Measurements from ENCODE around the gene METAP1D. TPM values are rescaled to one million over a fixed set of nuclear protein-coding genes. Genes with fewer than 3 reads are reported as not detected.
A peak's percentile ranks its signal among the peaks of the same experiment; 100 is the strongest.

METAP1D gene
- total RNA-seq, 1 experiment from 2014 or later, result 8.6 TPM

DNA sequence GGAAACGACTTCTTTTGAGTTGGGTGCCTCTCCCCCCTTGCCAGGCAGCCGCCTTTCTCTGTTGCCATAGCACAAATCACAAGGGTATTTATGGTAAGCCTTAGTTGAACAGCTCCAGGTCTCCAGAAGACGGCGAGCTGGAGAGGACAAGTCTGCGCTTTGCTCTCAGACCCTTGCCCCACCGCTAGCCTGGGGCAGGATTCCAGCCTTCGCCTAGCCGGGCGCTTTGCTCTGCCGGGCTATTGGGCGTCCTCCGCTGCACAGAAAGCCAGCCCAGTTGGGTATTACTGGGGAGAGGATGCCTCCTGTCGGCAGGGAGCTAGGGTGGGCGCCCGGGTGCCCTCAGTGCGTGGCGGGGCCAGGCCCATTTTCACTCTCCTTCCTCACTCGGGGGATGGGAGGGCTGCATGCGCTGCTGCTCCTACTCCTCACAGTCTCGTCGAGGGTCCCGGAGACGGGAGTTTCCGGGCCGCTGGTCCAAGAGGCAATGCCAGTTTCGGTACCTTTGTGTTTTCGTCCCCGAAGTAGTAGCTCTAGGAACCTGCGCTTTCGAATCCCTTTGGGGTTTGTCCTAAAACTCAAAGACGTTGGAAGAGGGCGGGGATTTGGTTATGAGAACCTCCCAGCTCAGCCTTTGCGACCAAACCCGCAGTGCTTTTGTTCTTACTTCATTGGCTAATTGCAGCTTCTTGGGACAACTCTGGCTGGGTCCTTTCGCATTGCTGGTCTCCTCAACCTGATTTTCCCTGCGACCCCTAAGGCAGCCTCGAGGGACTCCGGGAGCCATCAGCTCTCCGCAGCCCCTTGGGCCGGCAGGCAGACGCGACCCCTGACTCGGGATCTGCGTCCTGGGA is 106.6 kb downstream of the METAP1D start:
- Histone ChIP-seq H3K4me3 (ENCODE audit: low read depth in 2 of 2, low read length in 2 of 2) (peak overlapping the region; percentile 50 to 75), H3K36me3 (ENCODE audit: control insufficient read depth, insufficient read depth, low read length) (no peaks in the 10 kb centered on the region; the same call in 1 of the 2 replicates), H3K9me3 (ENCODE audit: control insufficient read depth, insufficient read depth, low read depth, low read length) (no peaks in the 10 kb centered on the region), H3K27ac (ENCODE audit: low read length) (peak overlapping the region; percentile 46), H3K4me1 (ENCODE audit: control insufficient read depth, insufficient read depth, low read length) (peaks cover 4% of the 10 kb centered on the region; the same call in 1 of the 2 replicates), H3K27me3 (ENCODE audit: control insufficient read depth, insufficient read depth, low read length) (no peaks in the 10 kb centered on the region)
- intact Hi-C loops (cut with micrococcal nuclease; ENCODE audit: unreplicated experiment) (loop anchor here (2.0 to 10.0 kb wide), 3 partner anchors 112 to 509 kb away; partner anchors contain the start of gene METAP1D), in situ Hi-C loops (cut with HindIII; ENCODE audit: low pct_unique_long_range_greater_than_20kb, low sequenced_read_pairs) (no loop called here)
- ChIA-PET CTCF (interaction anchor here (0.6 to 1.1 kb wide), 4 partner anchors 186 to 519 kb away, joined by 3 to 9 read pairs (median 4); no protein-coding TSS in a partner anchor), POLR2A (interaction anchor here (0.5 to 0.7 kb wide), 2 partner anchors 171 to 303 kb away, joined by 4 read pairs; no protein-coding TSS in a partner anchor)
- DNase-seq (ENCODE audit: low read depth, low spot score) (no peak), ATAC-seq (peak; percentile 49)
- BruUV-seq (replicated peaks), result no TSS peak
- no peak for TF ChIP-seq SIN3A (IDR thresholded peaks at IDR 0.05; ENCODE audit: borderline replicate concordance, insufficient read depth, low read depth, low read length)
- TF ChIP-seq, protein P1, sequence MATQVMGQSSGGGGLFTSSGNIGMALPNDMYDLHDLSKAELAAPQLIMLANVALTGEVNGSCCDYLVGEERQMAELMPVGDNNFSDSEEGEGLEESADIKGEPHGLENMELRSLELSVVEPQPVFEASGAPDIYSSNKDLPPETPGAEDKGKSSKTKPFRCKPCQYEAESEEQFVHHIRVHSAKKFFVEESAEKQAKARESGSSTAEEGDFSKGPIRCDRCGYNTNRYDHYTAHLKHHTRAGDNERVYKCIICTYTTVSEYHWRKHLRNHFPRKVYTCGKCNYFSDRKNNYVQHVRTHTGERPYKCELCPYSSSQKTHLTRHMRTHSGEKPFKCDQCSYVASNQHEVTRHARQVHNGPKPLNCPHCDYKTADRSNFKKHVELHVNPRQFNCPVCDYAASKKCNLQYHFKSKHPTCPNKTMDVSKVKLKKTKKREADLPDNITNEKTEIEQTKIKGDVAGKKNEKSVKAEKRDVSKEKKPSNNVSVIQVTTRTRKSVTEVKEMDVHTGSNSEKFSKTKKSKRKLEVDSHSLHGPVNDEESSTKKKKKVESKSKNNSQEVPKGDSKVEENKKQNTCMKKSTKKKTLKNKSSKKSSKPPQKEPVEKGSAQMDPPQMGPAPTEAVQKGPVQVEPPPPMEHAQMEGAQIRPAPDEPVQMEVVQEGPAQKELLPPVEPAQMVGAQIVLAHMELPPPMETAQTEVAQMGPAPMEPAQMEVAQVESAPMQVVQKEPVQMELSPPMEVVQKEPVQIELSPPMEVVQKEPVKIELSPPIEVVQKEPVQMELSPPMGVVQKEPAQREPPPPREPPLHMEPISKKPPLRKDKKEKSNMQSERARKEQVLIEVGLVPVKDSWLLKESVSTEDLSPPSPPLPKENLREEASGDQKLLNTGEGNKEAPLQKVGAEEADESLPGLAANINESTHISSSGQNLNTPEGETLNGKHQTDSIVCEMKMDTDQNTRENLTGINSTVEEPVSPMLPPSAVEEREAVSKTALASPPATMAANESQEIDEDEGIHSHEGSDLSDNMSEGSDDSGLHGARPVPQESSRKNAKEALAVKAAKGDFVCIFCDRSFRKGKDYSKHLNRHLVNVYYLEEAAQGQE (IDR thresholded peaks at IDR 0.05; ENCODE audit: insufficient read depth in 1 of 2, low read depth in 2 of 2, low read length in 1 of 2), result 0 out of 4 replicates have a peak, but pooled peaks of 1 of the 2 experiments have one; percentile 25
- TF ChIP-seq, protein P2, sequence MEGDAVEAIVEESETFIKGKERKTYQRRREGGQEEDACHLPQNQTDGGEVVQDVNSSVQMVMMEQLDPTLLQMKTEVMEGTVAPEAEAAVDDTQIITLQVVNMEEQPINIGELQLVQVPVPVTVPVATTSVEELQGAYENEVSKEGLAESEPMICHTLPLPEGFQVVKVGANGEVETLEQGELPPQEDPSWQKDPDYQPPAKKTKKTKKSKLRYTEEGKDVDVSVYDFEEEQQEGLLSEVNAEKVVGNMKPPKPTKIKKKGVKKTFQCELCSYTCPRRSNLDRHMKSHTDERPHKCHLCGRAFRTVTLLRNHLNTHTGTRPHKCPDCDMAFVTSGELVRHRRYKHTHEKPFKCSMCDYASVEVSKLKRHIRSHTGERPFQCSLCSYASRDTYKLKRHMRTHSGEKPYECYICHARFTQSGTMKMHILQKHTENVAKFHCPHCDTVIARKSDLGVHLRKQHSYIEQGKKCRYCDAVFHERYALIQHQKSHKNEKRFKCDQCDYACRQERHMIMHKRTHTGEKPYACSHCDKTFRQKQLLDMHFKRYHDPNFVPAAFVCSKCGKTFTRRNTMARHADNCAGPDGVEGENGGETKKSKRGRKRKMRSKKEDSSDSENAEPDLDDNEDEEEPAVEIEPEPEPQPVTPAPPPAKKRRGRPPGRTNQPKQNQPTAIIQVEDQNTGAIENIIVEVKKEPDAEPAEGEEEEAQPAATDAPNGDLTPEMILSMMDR (IDR thresholded peaks at IDR 0.05), result peak; percentile 86

GRCh38 chr2:172107690-172108586 is 108.2 kb downstream of the METAP1D start:
- DNase-seq (ENCODE audit: low read depth, low spot score) (no peak), ATAC-seq (no peak)
- ChIA-PET POLR2A (interaction anchor here (0.6 kb wide), 1 partner anchor 95 kb away, joined by 7 read pairs; no protein-coding TSS in a partner anchor), CTCF (no interaction called here)
- H3K9me3 ChIP-seq (ENCODE audit: control insufficient read depth, insufficient read depth, low read depth, low read length), result no peaks in the 10 kb centered on the region
- H3K4me1 ChIP-seq (ENCODE audit: control insufficient read depth, insufficient read depth, low read length), result peaks cover 4% of the 10 kb centered on the region; the same call in 1 of the 2 replicates
- no peaks in the 10 kb centered on the region; the same call in 1 of the 2 replicates for H3K36me3 ChIP-seq (ENCODE audit: control insufficient read depth, insufficient read depth, low read length)
- intact Hi-C loops (cut with micrococcal nuclease; ENCODE audit: unreplicated experiment) (loop anchor here (2.0 to 10.0 kb wide), 3 partner anchors 113 to 511 kb away; partner anchors contain the start of gene METAP1D), in situ Hi-C loops (cut with HindIII; ENCODE audit: low pct_unique_long_range_greater_than_20kb, low sequenced_read_pairs) (no loop called here)
- H3K27me3 ChIP-seq (ENCODE audit: control insufficient read depth, insufficient read depth, low read length), result no peaks in the 10 kb centered on the region
- H3K27ac ChIP-seq (ENCODE audit: low read length), result no peak overlapping the region
- TF ChIP-seq, protein P2 (IDR thresholded peaks at IDR 0.05), result no peak
- no peak for TF ChIP-seq SIN3A (IDR thresholded peaks at IDR 0.05; ENCODE audit: borderline replicate concordance, insufficient read depth, low read depth, low read length)
- no peak for TF ChIP-seq TCF7L2 (IDR thresholded peaks at IDR 0.05; ENCODE audit: low read depth, low read length)
- no peak for TF ChIP-seq POLR2AphosphoS5 (IDR thresholded peaks at IDR 0.05; ENCODE audit: low read depth, low read length)
- TF ChIP-seq, protein P1 (IDR thresholded peaks at IDR 0.05; ENCODE audit: insufficient read depth in 1 of 2, low read depth in 2 of 2, low read length in 1 of 2), result no peak
- no TSS peak for BruUV-seq (replicated peaks)
- H3K4me3 ChIP-seq (ENCODE audit: low read depth in 2 of 2, low read length in 2 of 2), result no peak overlapping the region

Data from Panc1 (cell line).